ENCODE data around the gene SPRY4. TPM values are rescaled to one million over a fixed set of nuclear protein-coding genes. Genes with fewer than 3 reads are reported as not detected.
"Not testable (repeated sequence)": the region's sequence is repeated elsewhere in the genome, so short reads cannot be mapped to it uniquely, and the experiment has no call there.

SPRY4 gene
- total and polyA plus RNA-seq, 2 of the 8 experiments (the other 6 are each of a cell fraction or from before 2014, with no cell fraction given): 59.1 to 113 TPM

DNA sequence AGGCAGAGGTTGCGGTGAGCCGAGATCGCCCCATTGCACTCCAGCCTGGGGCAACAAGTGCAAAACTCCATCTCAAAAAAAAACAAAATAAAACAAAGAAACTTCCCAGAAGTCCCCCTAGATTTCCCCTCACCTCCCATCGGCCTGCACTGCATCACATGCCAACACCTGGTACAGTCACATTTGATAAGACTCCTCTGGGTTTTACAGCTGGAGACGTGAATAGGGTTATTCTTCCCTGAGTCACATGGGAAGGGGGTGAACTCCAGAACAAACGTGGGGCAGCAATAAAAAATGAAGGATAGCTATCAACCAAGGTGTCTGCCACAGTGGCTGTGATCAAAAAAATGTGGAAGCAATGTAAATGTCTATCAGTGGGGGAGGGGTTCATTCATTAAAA lies 26.0 kb downstream of the SPRY4 start (continued):
- TF ChIP-seq YY1 (IDR thresholded peaks at IDR 0.05; ENCODE audit: low read depth, low read length) (no peak), MAFK (IDR thresholded peaks at IDR 0.05; ENCODE audit: low read depth, low read length) (no peak), BCL11A (IDR thresholded peaks at IDR 0.05; ENCODE audit: low read depth in 2 of 2, low read length in 2 of 2) (no peak), BRCA1 (IDR thresholded peaks at IDR 0.05; ENCODE audit: low read depth, low read length) (no peak), CEBPB (IDR thresholded peaks at IDR 0.05; ENCODE audit: low read depth, low read length) (no peak), CHD1 (IDR thresholded peaks at IDR 0.05; ENCODE audit: low read depth, low read length) (no peak), CHD2 (IDR thresholded peaks at IDR 0.05; ENCODE audit: low read length) (no peak), POLR2AphosphoS5 (IDR thresholded peaks at IDR 0.05; ENCODE audit: low read depth, low read length) (no peak), PHF8 (conservative IDR thresholded peaks at IDR 0.05; ENCODE audit: low read depth, low read length) (no peak), ZNF274 (IDR thresholded peaks at IDR 0.05; ENCODE audit: borderline replicate concordance, extremely low read depth, low read length) (no peak)

DNA sequence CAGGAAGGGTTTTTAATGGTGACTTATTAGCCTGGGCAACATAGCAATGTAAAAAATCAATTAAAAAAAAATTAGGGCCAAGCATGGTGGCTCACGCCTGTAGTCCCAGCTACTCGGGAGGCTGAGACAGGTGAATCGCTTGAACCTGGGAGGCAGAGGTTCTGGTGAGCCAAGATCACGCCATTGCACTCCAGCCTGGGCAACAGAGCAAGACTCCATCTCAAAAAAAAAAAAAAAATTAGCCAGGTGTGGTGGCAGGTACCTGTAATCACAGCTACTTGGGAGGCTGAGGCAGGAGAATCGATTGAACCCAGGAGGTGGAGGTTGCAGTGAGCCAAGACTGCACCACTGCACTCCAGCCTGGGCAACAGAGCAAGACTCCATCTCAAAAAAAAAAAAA lies 27.0 kb downstream of the SPRY4 start:
- Histone ChIP-seq H3K79me2 (ENCODE audit: control insufficient read depth in 1 of 2, insufficient read depth in 2 of 2, low read length in 2 of 2) (peaks cover 0 to 44% of the 10 kb centered on the region in 2 experiments; a peak in 2 of 4 replicates), H3K4me1 (replicated peaks in 1 of 4; ENCODE audit: control insufficient read depth in 3 of 4, insufficient read depth in 4 of 4, low read length in 3 of 4) (peaks cover 8 to 17% (median 13%) of the 10 kb centered on the region in 4 experiments)
- not testable (repeated sequence) for H3K14ac ChIP-seq (ENCODE audit: insufficient read length); H3K4me3 ChIP-seq (ENCODE audit: extremely low read depth in 1 of 4, insufficient read depth in 2 of 4, low read depth in 3 of 4, low read length in 4 of 4); H2BK15ac ChIP-seq (ENCODE audit: low read length); H2BK5ac ChIP-seq (ENCODE audit: low read depth, low read length); H4K91ac ChIP-seq (replicated peaks; ENCODE audit: insufficient read length, low read length); H2AK5ac ChIP-seq (ENCODE audit: low read depth, low read length); H3K36me3 ChIP-seq (ENCODE audit: control insufficient read depth in 2 of 4, insufficient read depth in 4 of 4, low read length in 3 of 4); DNase-seq (ENCODE audit: low read depth in 1 of 2, low spot score in 2 of 2); H3K4ac ChIP-seq (replicated peaks; ENCODE audit: insufficient read length, low read depth, low read length); H3K56ac ChIP-seq (replicated peaks; ENCODE audit: insufficient read length, low read depth, low read length); H3K9me3 ChIP-seq (ENCODE audit: insufficient read depth in 2 of 2, low read depth in 1 of 2, low read length in 1 of 2); FAIRE-seq; H3K79me1 ChIP-seq (ENCODE audit: low read depth, low read length); H3K27ac ChIP-seq (ENCODE audit: low read depth, low read length); H2BK120ac ChIP-seq (replicated peaks; ENCODE audit: low read depth, low read length); H3K18ac ChIP-seq (ENCODE audit: extremely low read depth, low read length); H3K23me2 ChIP-seq (ENCODE audit: low read depth, low read length); H3K23ac ChIP-seq (ENCODE audit: insufficient read length); H3K9ac ChIP-seq (replicated peaks in 1 of 4; ENCODE audit: extremely low read depth in 1 of 4, low read depth in 3 of 4, low read length in 3 of 4); H2AFZ ChIP-seq (ENCODE audit: low read length); H3K27me3 ChIP-seq (replicated peaks in 1 of 4; ENCODE audit: control insufficient read depth in 3 of 4, extremely low read depth in 1 of 4, insufficient read depth in 3 of 4, low read length in 3 of 4); H4K5ac ChIP-seq (ENCODE audit: insufficient read length, low read depth, low read length); H3K4me2 ChIP-seq (ENCODE audit: insufficient read depth in 1 of 2, low read depth in 2 of 2, low read length in 2 of 2); H4K8ac ChIP-seq (ENCODE audit: extremely low read depth, insufficient read depth, low read length); H2BK20ac ChIP-seq (ENCODE audit: low read length); H4K20me1 ChIP-seq (replicated peaks in 1 of 2; ENCODE audit: control insufficient read depth in 1 of 2, insufficient read depth in 2 of 2, low read length in 2 of 2); H2BK12ac ChIP-seq (ENCODE audit: low read depth, low read length)
- WGBS, 2 experiments (ENCODE audit: extremely low coverage in 1 of 2, insufficient coverage in 1 of 2, insufficient read length in 1 of 2, insufficient replicate concordance in 2 of 2, low coverage in 1 of 2, low lambda C conversion rate in 2 of 2, missing lambda C conversion rate in 1 of 2): 98% methylated on average over 4 of the region's 5 CpGs; no CpG with 5 or more reads in 1 of the 2 experiments
- CTCF ChIA-PET (ENCODE audit: partially characterized antibody): interaction anchor here (0.7 to 1.3 kb wide), 6 partner anchors 19 to 347 kb away, joined by 3 to 5 read pairs (median 3); partner anchors contain the start of gene SPRY4
- POLR2A ChIA-PET (ENCODE audit: partially characterized antibody): interaction anchor here (0.7 to 2.3 kb wide), 5 partner anchors 8 to 75 kb away, joined by 3 to 12 read pairs (median 5); no protein-coding TSS in a partner anchor

Data from H1 (cell line).